Measurements from ENCODE around the gene JAML. TPM values are rescaled to one million over a fixed set of nuclear protein-coding genes. Genes with fewer than 3 reads are reported as not detected.

JAML gene
- total RNA-seq, 4 donors from 2014 or later = 3.2 to 15.1 (median 8.0) TPM

GRCh38 chr11:118217575-118217974 lies 7.2 kb downstream of the JAML start:
- TF ChIP-seq POLR2AphosphoS5 (IDR thresholded peaks at IDR 0.05) (no peak), CTCF (IDR thresholded peaks at IDR 0.05) (no peak), POLR2A (IDR thresholded peaks at IDR 0.05) (no peak), EP300 (IDR thresholded peaks at IDR 0.05; ENCODE audit: low read depth) (no peak)
- intact Hi-C loops (cut with DNase I; ENCODE audit: low total_unique reads) = no loop called here
- in situ Hi-C loops (cut with MboI; ENCODE audit: low pct_ligation_motif_present in 1 of 4, low pct_unique_long_range_greater_than_20kb in 1 of 4, low sequenced_read_pairs in 3 of 4) = no loop called here
- Histone ChIP-seq H3K27me3 (peaks cover 27% of the 10 kb centered on the region), H3K9me3 (no peaks in the 10 kb centered on the region), H3K4me3 (no peak overlapping the region), H3K4me1 (peaks cover 11 to 24% (median 22%) of the 10 kb centered on the region in 4 donors), H3K27ac (peak overlapping the region in 1 of 4 donors; percentile 29), H3K36me3 (no peaks in the 10 kb centered on the region)
- WGBS, 2 donors (ENCODE audit: low coverage in 1 of 2) = 77 to 87% methylated on average over 3 of the region's 3 CpGs
- no peak for DNase-seq

GRCh38 chr11:118216621-118217481 lies 8.0 kb downstream of the JAML start:
- peaks cover 11 to 31% (median 25%) of the 10 kb centered on the region in 4 donors for H3K4me1 ChIP-seq
- 68 to 77% methylated on average over 7 to 11 of the region's 11 CpGs for WGBS, 2 donors (ENCODE audit: low coverage in 1 of 2)
- no peaks in the 10 kb centered on the region for H3K9me3 ChIP-seq
- TF ChIP-seq POLR2AphosphoS5 (IDR thresholded peaks at IDR 0.05) (no peak), CTCF (IDR thresholded peaks at IDR 0.05) (no peak), EP300 (IDR thresholded peaks at IDR 0.05; ENCODE audit: low read depth) (no peak), POLR2A (IDR thresholded peaks at IDR 0.05) (no peak)
- in situ Hi-C loops (cut with MboI; ENCODE audit: low pct_ligation_motif_present in 1 of 4, low pct_unique_long_range_greater_than_20kb in 1 of 4, low sequenced_read_pairs in 3 of 4) (no loop called here), intact Hi-C loops (cut with DNase I; ENCODE audit: low total_unique reads) (no loop called here)
- peaks cover 22% of the 10 kb centered on the region for H3K27me3 ChIP-seq
- peak overlapping the region; percentile 9 to 39 (median 20) for H3K27ac ChIP-seq
- H3K36me3 ChIP-seq = no peaks in the 10 kb centered on the region
- no peak for DNase-seq
- no peak overlapping the region for H3K4me3 ChIP-seq

GRCh38 chr11:118215765-118216164 lies 9.0 kb downstream of the JAML start:
- TF ChIP-seq CTCF (IDR thresholded peaks at IDR 0.05) = no peak
- TF ChIP-seq EP300 (IDR thresholded peaks at IDR 0.05; ENCODE audit: low read depth) = no peak
- no peak for TF ChIP-seq POLR2A (IDR thresholded peaks at IDR 0.05)
- no peak for TF ChIP-seq POLR2AphosphoS5 (IDR thresholded peaks at IDR 0.05)
- intact Hi-C loops (cut with DNase I; ENCODE audit: low total_unique reads) = no loop called here
- DNase-seq = no peak
- peaks cover 14 to 42% (median 33%) of the 10 kb centered on the region in 4 donors for H3K4me1 ChIP-seq
- H3K4me3 ChIP-seq = no peak overlapping the region
- no peaks in the 10 kb centered on the region for H3K9me3 ChIP-seq
- H3K27me3 ChIP-seq = peaks cover 11% of the 10 kb centered on the region
- H3K36me3 ChIP-seq = no peaks in the 10 kb centered on the region
- 90% methylated on average over 7 of the region's 7 CpGs; no CpG with 5 or more reads in 1 of the 2 donors for WGBS, 2 donors (ENCODE audit: low coverage in 1 of 2)
- in situ Hi-C loops (cut with MboI; ENCODE audit: low pct_ligation_motif_present in 1 of 4, low pct_unique_long_range_greater_than_20kb in 1 of 4, low sequenced_read_pairs in 3 of 4) = no loop called here
- peak overlapping the region; percentile 9 to 63 (median 46) for H3K27ac ChIP-seq

GRCh38 chr11:118215262-118215661 lies 9.5 kb downstream of the JAML start:
- no peaks in the 10 kb centered on the region for H3K9me3 ChIP-seq
- TF ChIP-seq EP300 (IDR thresholded peaks at IDR 0.05; ENCODE audit: low read depth) (no peak), POLR2A (IDR thresholded peaks at IDR 0.05) (no peak), CTCF (IDR thresholded peaks at IDR 0.05) (no peak), POLR2AphosphoS5 (IDR thresholded peaks at IDR 0.05) (no peak)
- WGBS, 2 donors (ENCODE audit: low coverage in 1 of 2) = 84 to 94% methylated on average over 3 of the region's 3 CpGs
- H3K27ac ChIP-seq = peak overlapping the region; percentile 41 to 63 (median 56)
- H3K27me3 ChIP-seq = peaks cover 9% of the 10 kb centered on the region
- H3K4me3 ChIP-seq = no peak overlapping the region
- no peak for DNase-seq
- peaks cover 15 to 47% (median 34%) of the 10 kb centered on the region in 4 donors for H3K4me1 ChIP-seq
- H3K36me3 ChIP-seq = no peaks in the 10 kb centered on the region
- intact Hi-C loops (cut with DNase I; ENCODE audit: low total_unique reads) = no loop called here
- in situ Hi-C loops (cut with MboI; ENCODE audit: low pct_ligation_motif_present in 1 of 4, low pct_unique_long_range_greater_than_20kb in 1 of 4, low sequenced_read_pairs in 3 of 4) = no loop called here
